ENCODE results near the gene CFAP161. TPM values are rescaled to one million over a fixed set of nuclear protein-coding genes. Genes with fewer than 3 reads are reported as not detected.

The CFAP161 gene
- total and polyA plus RNA-seq, 2 of the 13 experiments (the other 11 are each of a cell fraction or from before 2014, with no cell fraction given): not detected

DNA sequence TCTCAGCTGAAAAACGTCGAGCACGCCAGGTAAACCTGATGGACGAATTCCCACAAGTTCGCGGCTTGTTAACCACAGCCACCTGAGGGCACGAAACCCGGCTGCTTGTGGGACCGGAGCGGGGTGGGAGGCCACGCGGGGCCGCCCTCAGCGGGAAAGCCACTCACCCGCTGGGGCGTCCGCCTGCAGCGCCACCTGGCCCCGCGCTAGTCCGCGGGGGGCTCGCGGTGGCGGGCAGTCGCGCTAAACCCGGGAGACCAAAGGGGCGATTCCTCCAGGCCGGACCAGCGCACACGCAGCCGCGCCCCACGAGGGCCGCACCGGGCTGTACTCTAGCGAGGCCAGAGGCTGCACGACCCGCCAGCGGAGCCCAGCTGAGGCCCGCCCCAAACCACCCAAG, 15.7 kb upstream of the CFAP161 start (continued):
- TF ChIP-seq HINFP (CRISPR knock-in tag; IDR thresholded peaks at IDR 0.05; ENCODE audit: low read depth) (no peak), NR2C2 (CRISPR knock-in tag; IDR thresholded peaks at IDR 0.05; ENCODE audit: borderline replicate concordance) (no peak), RFXAP (CRISPR knock-in tag; IDR thresholded peaks at IDR 0.05; ENCODE audit: borderline replicate concordance) (no peak), SOX13 (IDR thresholded peaks at IDR 0.05) (no peak), SOX13 (CRISPR knock-in tag; conservative IDR thresholded peaks at IDR 0.05 in 1 of 2, IDR thresholded peaks at IDR 0.05 in 1 of 2) (no peak)

DNA sequence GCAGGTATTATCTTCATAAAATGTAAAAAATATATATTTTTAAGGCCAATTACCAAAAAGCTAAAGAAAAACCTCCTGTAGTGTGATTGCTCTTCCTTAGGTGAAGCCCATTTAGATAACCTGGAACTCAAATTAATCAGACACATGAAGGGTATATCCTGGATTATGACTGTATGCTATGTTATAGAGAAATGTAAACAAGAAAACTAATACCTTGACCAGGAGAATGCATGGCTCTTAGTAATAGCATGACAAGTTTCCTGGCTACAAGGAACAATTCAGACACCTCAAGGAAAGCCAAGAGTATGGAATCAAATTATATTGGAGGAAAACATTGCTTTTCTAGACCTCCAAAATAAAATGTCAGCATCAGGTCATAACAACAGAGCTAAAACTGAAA, 14.0 kb upstream of the CFAP161 start:
- ATAC-seq (no peak), DNase-seq (ENCODE audit: low spot score) (no peak), FAIRE-seq (no peak)
- no peak overlapping the region for H3K4me3 ChIP-seq (replicated peaks in 1 of 3; ENCODE audit: insufficient read depth in 1 of 3, low read depth in 2 of 3, low read length in 3 of 3)
- BruUV-seq (replicated peaks): no TSS peak
- in situ Hi-C loops (cut with HindIII; ENCODE audit: extremely low pct_ligation_motif_present, low pct_unique_long_range_greater_than_20kb): no loop called here
- peaks cover 0 to 5% of the 10 kb centered on the region in 2 experiments; a peak in 2 of 5 replicates for H3K27me3 ChIP-seq (ENCODE audit: control insufficient read depth in 1 of 2, insufficient read depth in 2 of 2, low read length in 2 of 2)
- no peak overlapping the region for H3K27ac ChIP-seq (ENCODE audit: extremely low read length, insufficient read depth, low read length)
- no peaks in the 10 kb centered on the region for H3K4me1 ChIP-seq (ENCODE audit: insufficient read depth, low read length)
- H4K20me1 ChIP-seq (ENCODE audit: insufficient read depth, low read length): no peaks in the 10 kb centered on the region
- H3K9me3 ChIP-seq (ENCODE audit: low read length): no peaks in the 10 kb centered on the region
- no peak overlapping the region for H3K4me2 ChIP-seq (ENCODE audit: low read depth, low read length)
- no peak overlapping the region for H3K9ac ChIP-seq (ENCODE audit: insufficient read depth, low read depth, low read length)
- intact Hi-C loops (cut with micrococcal nuclease; ENCODE audit: unreplicated experiment): no loop called here
- CTCF ChIA-PET (ENCODE audit: low intra/inter-chr PET ratio, low total read pairs): no interaction called here
- H3K79me2 ChIP-seq (ENCODE audit: insufficient read depth, low read length): no peaks in the 10 kb centered on the region
- POLR2A ChIA-PET: no interaction called here
- H2AFZ ChIP-seq (ENCODE audit: low read length): no peak overlapping the region
- no peaks in the 10 kb centered on the region for H3K36me3 ChIP-seq (replicated peaks in 1 of 2; ENCODE audit: control insufficient read depth in 1 of 2, insufficient read depth in 2 of 2, low read length in 2 of 2)
- no peak for TF ChIP-seq ZNF432 (CRISPR knock-in tag; IDR thresholded peaks at IDR 0.05; ENCODE audit: borderline replicate concordance)
- TF ChIP-seq GFI1 (CRISPR knock-in tag; IDR thresholded peaks at IDR 0.05; ENCODE audit: borderline replicate concordance): no peak
- TF ChIP-seq POLR2G (IDR thresholded peaks at IDR 0.05; ENCODE audit: low read depth, low read length): no peak
- TF ChIP-seq ZNF678 (CRISPR knock-in tag; IDR thresholded peaks at IDR 0.05): no peak
- TF ChIP-seq, protein P1, sequence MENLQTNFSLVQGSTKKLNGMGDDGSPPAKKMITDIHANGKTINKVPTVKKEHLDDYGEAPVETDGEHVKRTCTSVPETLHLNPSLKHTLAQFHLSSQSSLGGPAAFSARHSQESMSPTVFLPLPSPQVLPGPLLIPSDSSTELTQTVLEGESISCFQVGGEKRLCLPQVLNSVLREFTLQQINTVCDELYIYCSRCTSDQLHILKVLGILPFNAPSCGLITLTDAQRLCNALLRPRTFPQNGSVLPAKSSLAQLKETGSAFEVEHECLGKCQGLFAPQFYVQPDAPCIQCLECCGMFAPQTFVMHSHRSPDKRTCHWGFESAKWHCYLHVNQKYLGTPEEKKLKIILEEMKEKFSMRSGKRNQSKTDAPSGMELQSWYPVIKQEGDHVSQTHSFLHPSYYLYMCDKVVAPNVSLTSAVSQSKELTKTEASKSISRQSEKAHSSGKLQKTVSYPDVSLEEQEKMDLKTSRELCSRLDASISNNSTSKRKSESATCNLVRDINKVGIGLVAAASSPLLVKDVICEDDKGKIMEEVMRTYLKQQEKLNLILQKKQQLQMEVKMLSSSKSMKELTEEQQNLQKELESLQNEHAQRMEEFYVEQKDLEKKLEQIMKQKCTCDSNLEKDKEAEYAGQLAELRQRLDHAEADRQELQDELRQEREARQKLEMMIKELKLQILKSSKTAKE (CRISPR knock-in tag; IDR thresholded peaks at IDR 0.05; ENCODE audit: borderline replicate concordance): no peak
- no peak for TF ChIP-seq YY1 (IDR thresholded peaks at IDR 0.05; ENCODE audit: insufficient read depth, insufficient replicate concordance, low read depth, low read length)
- no peak for TF ChIP-seq ZBTB7A (CRISPR knock-in tag; IDR thresholded peaks at IDR 0.05)
- no peak for TF ChIP-seq RAD51 (IDR thresholded peaks at IDR 0.05; ENCODE audit: borderline replicate concordance)
- TF ChIP-seq ERF (CRISPR knock-in tag; IDR thresholded peaks at IDR 0.05): no peak
- no peak for TF ChIP-seq ZNF260 (CRISPR knock-in tag; IDR thresholded peaks at IDR 0.05; ENCODE audit: borderline replicate concordance, low read depth)
- no peak for TF ChIP-seq SP2 (CRISPR knock-in tag; IDR thresholded peaks at IDR 0.05)
- TF ChIP-seq KLF15 (CRISPR knock-in tag; IDR thresholded peaks at IDR 0.05; ENCODE audit: borderline replicate concordance): no peak
- TF ChIP-seq ZNF263 (CRISPR knock-in tag; IDR thresholded peaks at IDR 0.05): no peak
- TF ChIP-seq ZBTB8A (CRISPR knock-in tag; IDR thresholded peaks at IDR 0.05; ENCODE audit: borderline replicate concordance, low read depth): no peak
- TF ChIP-seq TBL1XR1 (IDR thresholded peaks at IDR 0.05; ENCODE audit: borderline replicate concordance, low read length, partially characterized antibody): no peak
- no peak for TF ChIP-seq HBP1 (CRISPR knock-in tag; IDR thresholded peaks at IDR 0.05; ENCODE audit: low read depth)

Measured in HepG2 (cell line).